ENCODE data around the gene DLK1.

DNA sequence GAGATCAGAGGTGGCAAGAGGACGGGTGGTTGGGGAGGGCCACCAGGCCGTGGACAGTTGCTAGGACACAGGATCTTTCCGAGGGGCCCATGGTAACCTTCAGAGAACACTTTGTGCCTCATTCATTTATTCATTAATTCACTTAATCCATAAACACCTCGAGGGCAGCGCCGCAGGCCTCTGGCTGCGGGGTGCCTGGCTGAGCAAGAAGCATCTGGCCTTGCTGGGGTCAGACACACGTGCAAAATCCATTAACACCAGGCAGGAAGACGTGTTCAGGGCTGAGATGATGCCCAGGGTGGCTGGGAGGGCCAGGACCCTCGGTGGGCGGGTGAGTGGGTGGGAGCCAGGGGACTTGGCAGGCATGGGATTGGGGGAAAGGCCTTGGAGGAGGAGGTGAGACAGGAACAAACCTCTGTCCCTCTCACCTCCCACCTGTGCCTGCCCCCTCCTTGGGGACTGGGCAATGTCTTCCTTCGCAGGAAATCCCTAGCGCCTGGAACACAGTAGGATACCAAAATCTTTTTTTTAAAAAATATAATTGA is 6.6 kb upstream of the DLK1 start:
- TF ChIP-seq CTCF (IDR thresholded peaks at IDR 0.05) (no peak), ZFX (IDR thresholded peaks at IDR 0.05; ENCODE audit: borderline replicate concordance) (no peak)
